Measurements from ENCODE around the gene RPL22L1.

RPL22L1 gene

GRCh38 chr3:170893895-170894294 lies 23.9 kb upstream of the RPL22L1 start:
- no peaks in the 10 kb centered on the region for H3K9me3 ChIP-seq (ENCODE audit: control insufficient read depth, insufficient read depth, low read depth, low read length)
- POLR2A ChIA-PET = no interaction called here
- CTCF ChIA-PET = no interaction called here
- H3K36me3 ChIP-seq (ENCODE audit: control insufficient read depth in 2 of 2, insufficient read depth in 1 of 2, low read length in 2 of 2) = peaks cover 0 to 9% of the 10 kb centered on the region in 2 experiments; a peak in 1 of 3 replicates
- no peak for TF ChIP-seq ZBTB7A (tag by site-specific recombination; IDR thresholded peaks at IDR 0.05; ENCODE audit: low read depth)
- TF ChIP-seq GFI1B (tag by site-specific recombination; IDR thresholded peaks at IDR 0.05) = no peak
- no peak for TF ChIP-seq BCL11B (tag by site-specific recombination; IDR thresholded peaks at IDR 0.05; ENCODE audit: low read depth)
- TF ChIP-seq HIC1 (tag by site-specific recombination; IDR thresholded peaks at IDR 0.05) = no peak
- TF ChIP-seq KLF16 (tag by site-specific recombination; IDR thresholded peaks at IDR 0.05) = no peak
- no peak overlapping the region for H3K27ac ChIP-seq (ENCODE audit: extremely low read depth, low read depth, low read length)
- H3K4me1 ChIP-seq (ENCODE audit: control insufficient read depth, insufficient read depth, low read length) = no peaks in the 10 kb centered on the region
- H3K4me3 ChIP-seq (ENCODE audit: low read depth, low read length) = no peak overlapping the region

- Histone ChIP-seq H3K4me1 (ENCODE audit: control insufficient read depth, insufficient read depth, low read length) (no peaks in the 10 kb centered on the region), H3K4me3 (ENCODE audit: low read depth, low read length) (no peak overlapping the region), H3K9me3 (ENCODE audit: control insufficient read depth, insufficient read depth, low read depth, low read length) (no peaks in the 10 kb centered on the region), H3K27ac (ENCODE audit: extremely low read depth, low read depth, low read length) (no peak overlapping the region), H3K36me3 (ENCODE audit: control insufficient read depth in 2 of 2, insufficient read depth in 1 of 2, low read length in 2 of 2) (peaks cover 0 to 5% of the 10 kb centered on the region in 2 experiments; a peak in 1 of 3 replicates)
- no peak for TF ChIP-seq ZNF707 (tag by site-specific recombination; IDR thresholded peaks at IDR 0.05)
- no peak for TF ChIP-seq ZEB2 (tag by site-specific recombination; IDR thresholded peaks at IDR 0.05)
- no peak for TF ChIP-seq ZNF549 (tag by site-specific recombination; IDR thresholded peaks at IDR 0.05)
- TF ChIP-seq, protein P1, sequence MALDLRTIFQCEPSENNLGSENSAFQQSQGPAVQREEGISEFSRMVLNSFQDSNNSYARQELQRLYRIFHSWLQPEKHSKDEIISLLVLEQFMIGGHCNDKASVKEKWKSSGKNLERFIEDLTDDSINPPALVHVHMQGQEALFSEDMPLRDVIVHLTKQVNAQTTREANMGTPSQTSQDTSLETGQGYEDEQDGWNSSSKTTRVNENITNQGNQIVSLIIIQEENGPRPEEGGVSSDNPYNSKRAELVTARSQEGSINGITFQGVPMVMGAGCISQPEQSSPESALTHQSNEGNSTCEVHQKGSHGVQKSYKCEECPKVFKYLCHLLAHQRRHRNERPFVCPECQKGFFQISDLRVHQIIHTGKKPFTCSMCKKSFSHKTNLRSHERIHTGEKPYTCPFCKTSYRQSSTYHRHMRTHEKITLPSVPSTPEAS (tag by site-specific recombination; IDR thresholded peaks at IDR 0.05) = no peak
- no peak for TF ChIP-seq ZNF350 (tag by site-specific recombination; IDR thresholded peaks at IDR 0.05)
- no peak for TF ChIP-seq ZNF830 (tag by site-specific recombination; IDR thresholded peaks at IDR 0.05; ENCODE audit: low read depth)
- TF ChIP-seq ZNF416 (tag by site-specific recombination; IDR thresholded peaks at IDR 0.05) = no peak
- TF ChIP-seq ZNF214 (tag by site-specific recombination; IDR thresholded peaks at IDR 0.05; ENCODE audit: borderline replicate concordance) = no peak
- no peak for TF ChIP-seq ZNF324 (tag by site-specific recombination; IDR thresholded peaks at IDR 0.05)
- no peak for TF ChIP-seq ZNF280D (tag by site-specific recombination; IDR thresholded peaks at IDR 0.05)
- TF ChIP-seq ZNF112 (tag by site-specific recombination; IDR thresholded peaks at IDR 0.05) = no peak
- TF ChIP-seq GLIS1 (tag by site-specific recombination; IDR thresholded peaks at IDR 0.05) = no peak
- no peak for TF ChIP-seq ZNF391 (tag by site-specific recombination; IDR thresholded peaks at IDR 0.05; ENCODE audit: borderline replicate concordance, low read depth)
- no peak for TF ChIP-seq ZNF354C (tag by site-specific recombination; IDR thresholded peaks at IDR 0.05; ENCODE audit: borderline replicate concordance, low read depth)
- no peak for TF ChIP-seq ZNF510 (tag by site-specific recombination; IDR thresholded peaks at IDR 0.05; ENCODE audit: insufficient replicate concordance)
- no peak for TF ChIP-seq ZNF514 (tag by site-specific recombination; IDR thresholded peaks at IDR 0.05)
- TF ChIP-seq, protein P2, sequence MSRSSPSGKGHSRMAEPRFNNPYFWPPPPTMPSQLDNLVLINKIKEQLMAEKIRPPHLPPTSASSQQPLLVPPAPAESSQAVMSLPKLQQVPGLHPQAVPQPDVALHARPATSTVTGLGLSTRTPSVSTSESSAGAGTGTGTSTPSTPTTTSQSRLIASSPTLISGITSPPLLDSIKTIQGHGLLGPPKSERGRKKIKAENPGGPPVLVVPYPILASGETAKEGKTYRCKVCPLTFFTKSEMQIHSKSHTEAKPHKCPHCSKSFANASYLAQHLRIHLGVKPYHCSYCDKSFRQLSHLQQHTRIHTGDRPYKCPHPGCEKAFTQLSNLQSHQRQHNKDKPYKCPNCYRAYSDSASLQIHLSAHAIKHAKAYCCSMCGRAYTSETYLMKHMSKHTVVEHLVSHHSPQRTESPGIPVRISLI (tag by site-specific recombination; IDR thresholded peaks at IDR 0.05) = no peak
- ChIA-PET CTCF (no interaction called here), POLR2A (no interaction called here)
These were observed 19.6 kb upstream of the RPL22L1 start for GRCh38 chr3:170889630-170890029.
